ENCODE results near the gene KCNJ8.
"Not testable (repeated sequence)": the region's sequence is repeated elsewhere in the genome, so short reads cannot be mapped to it uniquely, and the experiment has no call there.

The KCNJ8 gene

GRCh38 chr12:21786041-21786531 lies 11.6 kb upstream of the KCNJ8 start:
- no peak for DNase-seq (ENCODE audit: low read depth)

- DNase-seq (ENCODE audit: low read depth), result not testable (repeated sequence)
These were observed 8.2 kb upstream of the KCNJ8 start for GRCh38 chr12:21782723-21783122.

GRCh38 chr12:21780786-21781185 lies 6.3 kb upstream of the KCNJ8 start:
- no peak for DNase-seq (ENCODE audit: low read depth)

- no peak for DNase-seq (ENCODE audit: low read depth)
These were observed 1.7 kb upstream of the KCNJ8 start for GRCh38 chr12:21776175-21776574.

- no peak for DNase-seq (ENCODE audit: low read depth)
These were observed 771 bp upstream of the KCNJ8 start for GRCh38 chr12:21775133-21775820.

- no peak for DNase-seq (ENCODE audit: low read depth)
These were observed 700 bp downstream of the KCNJ8 start for GRCh38 chr12:21773806-21774205.

- DNase-seq (ENCODE audit: low read depth), result no peak
These were observed 1.2 kb downstream of the KCNJ8 start for GRCh38 chr12:21773263-21773741.

GRCh38 chr12:21771311-21771710 lies 3.2 kb downstream of the KCNJ8 start:
- DNase-seq (ENCODE audit: low read depth), result no peak

- no peak for DNase-seq (ENCODE audit: low read depth)
These were observed 5.2 kb downstream of the KCNJ8 start for GRCh38 chr12:21769307-21769706.

GRCh38 chr12:21766403-21766802 lies 8.1 kb downstream of the KCNJ8 start:
- no peak for DNase-seq (ENCODE audit: low read depth)

- DNase-seq (ENCODE audit: low read depth), result no peak
These were observed 9.6 kb downstream of the KCNJ8 start for GRCh38 chr12:21764950-21765349.

- no peak for DNase-seq (ENCODE audit: low read depth)
These were observed 10.4 kb downstream of the KCNJ8 start for GRCh38 chr12:21764065-21764464.

- DNase-seq (ENCODE audit: low read depth), result no peak
These were observed 11.0 kb downstream of the KCNJ8 start for GRCh38 chr12:21763531-21763930.

- no peak for DNase-seq (ENCODE audit: low read depth)
These were observed 14.8 kb downstream of the KCNJ8 start for GRCh38 chr12:21759737-21760136.

- no peak for DNase-seq (ENCODE audit: low read depth)
These were observed 16.8 kb downstream of the KCNJ8 start for GRCh38 chr12:21757735-21758134.

GRCh38 chr12:21756699-21757098 lies 17.8 kb downstream of the KCNJ8 start:
- DNase-seq (ENCODE audit: low read depth), result no peak

GRCh38 chr12:21751517-21751916 lies 23.0 kb downstream of the KCNJ8 start:
- DNase-seq (ENCODE audit: low read depth), result no peak

GRCh38 chr12:21745258-21745657 lies 29.2 kb downstream of the KCNJ8 start:
- DNase-seq (ENCODE audit: low read depth), result no peak

- DNase-seq (ENCODE audit: low read depth), result no peak
These were observed 43.4 kb downstream of the KCNJ8 start for GRCh38 chr12:21731144-21731543.

GRCh38 chr12:21725731-21726130 lies 48.8 kb downstream of the KCNJ8 start:
- no peak for DNase-seq (ENCODE audit: low read depth)

GRCh38 chr12:21718944-21719650 lies 55.4 kb downstream of the KCNJ8 start:
- no peak for DNase-seq (ENCODE audit: low read depth)

- DNase-seq (ENCODE audit: low read depth), result no peak
These were observed 56.1 kb downstream of the KCNJ8 start for GRCh38 chr12:21718403-21718802.

GRCh38 chr12:21717767-21718166 lies 56.7 kb downstream of the KCNJ8 start:
- no peak for DNase-seq (ENCODE audit: low read depth)
